Astrocyte of the spinal cord (primary cell): ENCODE results near the gene CRK.

Experiments
- DNase-seq: peaks from one replicate; pipeline ENCODE4 v3.0.0; 2011; ENCODE audit warnings: low read depth, low spot score
- H3K4me3 ChIP-seq: 2 replicates; pipeline ENCODE4 v1.5.1; 2011; ENCODE audit warnings: low read depth, mild to moderate bottlenecking, low read length, moderate library complexity
- in situ Hi-C: cut with HindIII; loops from 2 replicates; pipeline ENCODE4 v1.10.0; 2017; ENCODE audit warnings: low sequenced_read_pairs
- TF ChIP-seq, protein P1 (sequence below): IDR thresholded peaks from 2 replicates; pipeline ENCODE4 v1.5.1; 2012; ENCODE audit warnings: low read depth, mild to moderate bottlenecking, low read length, inconsistent platforms

CRK gene

DNA sequence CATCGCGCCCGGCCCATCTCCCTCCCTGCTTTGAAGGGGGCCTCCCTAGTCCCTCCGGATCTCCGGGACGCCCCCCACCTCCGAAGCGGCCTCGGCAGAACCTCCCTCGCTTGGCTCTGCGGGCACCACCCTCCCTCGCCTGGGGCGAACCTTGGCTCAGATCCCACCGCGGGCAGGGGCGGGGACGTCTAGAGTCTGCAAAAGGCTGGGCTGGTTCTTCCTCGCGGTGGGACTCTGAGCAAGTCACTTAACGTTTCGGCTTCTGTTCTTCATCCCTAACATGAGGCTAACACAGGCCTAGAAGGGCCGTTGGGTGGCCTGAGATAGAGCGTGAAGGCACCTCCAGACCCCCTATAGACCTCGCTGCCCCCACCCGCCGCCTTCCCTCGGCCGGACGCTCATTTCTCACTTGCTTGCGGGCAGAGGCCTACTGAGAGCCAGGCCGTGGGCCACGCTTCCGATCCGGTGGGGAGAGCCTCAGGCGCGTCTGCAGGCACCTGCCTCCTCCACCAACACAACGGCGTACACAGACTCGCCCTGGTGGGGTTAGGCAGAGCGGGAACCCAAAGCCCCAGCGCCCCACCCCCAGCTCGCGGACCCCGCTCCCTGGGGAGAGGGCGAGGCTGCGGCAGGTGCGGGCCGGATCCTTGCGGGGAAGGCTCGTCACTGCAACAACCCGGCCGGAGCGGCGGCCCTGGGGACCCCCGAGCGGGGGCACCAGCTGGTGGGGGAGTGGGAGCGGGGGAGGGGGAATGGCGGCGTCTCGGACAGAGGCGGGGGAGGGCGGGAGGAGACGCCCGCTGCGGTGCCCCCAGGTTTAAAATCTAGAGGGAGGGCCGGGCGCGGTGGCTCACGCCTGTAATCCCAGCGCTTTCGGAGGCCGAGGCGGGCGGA lies 31.0 kb upstream of the CRK start:
- peak; percentile 67 for DNase-seq
- TF ChIP-seq, protein P1, sequence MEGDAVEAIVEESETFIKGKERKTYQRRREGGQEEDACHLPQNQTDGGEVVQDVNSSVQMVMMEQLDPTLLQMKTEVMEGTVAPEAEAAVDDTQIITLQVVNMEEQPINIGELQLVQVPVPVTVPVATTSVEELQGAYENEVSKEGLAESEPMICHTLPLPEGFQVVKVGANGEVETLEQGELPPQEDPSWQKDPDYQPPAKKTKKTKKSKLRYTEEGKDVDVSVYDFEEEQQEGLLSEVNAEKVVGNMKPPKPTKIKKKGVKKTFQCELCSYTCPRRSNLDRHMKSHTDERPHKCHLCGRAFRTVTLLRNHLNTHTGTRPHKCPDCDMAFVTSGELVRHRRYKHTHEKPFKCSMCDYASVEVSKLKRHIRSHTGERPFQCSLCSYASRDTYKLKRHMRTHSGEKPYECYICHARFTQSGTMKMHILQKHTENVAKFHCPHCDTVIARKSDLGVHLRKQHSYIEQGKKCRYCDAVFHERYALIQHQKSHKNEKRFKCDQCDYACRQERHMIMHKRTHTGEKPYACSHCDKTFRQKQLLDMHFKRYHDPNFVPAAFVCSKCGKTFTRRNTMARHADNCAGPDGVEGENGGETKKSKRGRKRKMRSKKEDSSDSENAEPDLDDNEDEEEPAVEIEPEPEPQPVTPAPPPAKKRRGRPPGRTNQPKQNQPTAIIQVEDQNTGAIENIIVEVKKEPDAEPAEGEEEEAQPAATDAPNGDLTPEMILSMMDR: no peak
- in situ Hi-C loops: no loop called here
- H3K4me3 ChIP-seq: no peak overlapping the region

DNA sequence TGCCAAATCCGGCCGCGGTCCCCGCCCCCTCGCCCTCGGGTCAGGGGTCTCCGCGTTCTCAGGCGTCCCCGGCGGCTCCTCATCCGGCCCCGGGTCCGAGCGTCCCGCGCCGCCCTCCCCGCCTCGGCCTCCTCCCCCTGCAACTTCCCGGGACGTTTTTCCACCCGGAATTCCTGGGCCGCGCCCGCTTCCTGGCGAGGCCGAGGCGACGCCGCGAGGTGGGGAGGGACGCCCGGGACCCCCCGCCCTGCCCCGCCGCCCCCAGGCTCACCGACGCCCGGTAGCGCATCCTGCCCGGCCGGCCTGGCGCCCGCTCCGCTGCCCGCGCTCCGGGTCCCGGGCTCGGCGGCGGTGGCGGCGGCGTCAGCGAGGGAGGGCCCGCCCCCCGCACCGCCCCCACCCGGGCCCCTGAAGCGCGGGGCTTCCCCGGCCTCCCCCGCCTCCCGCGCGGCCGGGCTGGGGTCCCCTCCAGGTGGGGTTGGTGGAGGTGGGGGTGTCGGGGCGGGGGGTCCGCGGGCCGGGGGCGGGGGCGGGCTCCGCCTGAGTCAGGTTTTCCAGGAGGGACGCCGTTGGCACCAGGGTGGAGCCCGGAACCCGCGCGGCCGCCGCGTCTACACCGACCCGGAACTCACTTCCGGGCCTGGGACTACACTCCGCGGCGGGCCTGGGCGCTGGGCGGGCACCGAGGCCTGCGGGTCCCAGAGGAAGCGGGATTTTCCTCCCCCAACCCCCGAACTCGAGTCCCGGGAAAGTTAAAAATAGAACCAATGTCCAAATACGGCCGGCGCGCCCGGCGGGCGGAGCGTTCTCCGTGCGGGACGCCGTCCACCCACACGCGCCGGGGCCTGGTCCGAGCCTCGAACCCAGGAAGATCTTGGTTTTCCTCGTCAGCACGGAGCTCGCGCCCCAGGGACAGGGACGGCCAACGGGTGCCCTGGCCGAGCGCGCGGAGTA lies 29.7 kb upstream of the CRK start:
- in situ Hi-C loops: no loop called here
- DNase-seq: peak; percentile 46
- H3K4me3 ChIP-seq: peak overlapping the region; percentile 55
- TF ChIP-seq, protein P1: no peak

DNA sequence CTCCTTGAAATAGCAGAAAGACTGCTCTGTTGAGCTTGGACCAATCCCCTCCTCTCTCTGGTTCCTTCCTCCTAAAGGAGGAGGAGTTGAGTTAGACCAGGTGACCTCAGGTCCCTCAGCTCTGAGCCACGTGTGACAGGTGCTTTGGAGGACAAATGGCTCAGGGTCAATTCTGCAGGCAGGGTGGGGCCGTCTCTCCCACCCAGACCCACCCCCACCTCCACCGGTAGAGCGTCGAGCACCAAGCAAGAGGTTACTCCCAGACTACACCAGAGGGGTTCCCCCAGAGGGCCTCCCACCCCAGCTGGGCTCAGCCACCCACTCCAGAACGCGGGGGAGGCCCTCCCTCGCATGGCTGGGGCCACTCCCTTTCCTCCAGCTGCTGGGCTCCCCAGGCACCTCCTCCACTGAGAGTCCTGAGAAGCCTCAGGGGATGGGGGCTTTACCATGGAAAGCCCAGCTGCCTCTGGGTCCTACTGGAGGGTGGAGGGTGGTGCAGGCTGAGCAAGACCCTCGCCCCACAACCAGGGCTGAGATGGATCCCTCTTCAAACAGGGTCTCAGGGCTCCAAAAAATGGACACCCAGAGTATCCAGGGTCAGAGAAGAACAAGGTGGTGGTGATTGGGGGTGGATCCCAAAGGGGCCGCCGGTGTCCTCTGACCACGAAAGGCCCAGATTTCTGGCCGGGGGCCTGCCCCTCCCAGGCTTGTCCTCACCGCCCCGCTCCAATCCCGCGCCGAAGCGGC lies 28.8 kb upstream of the CRK start:
- H3K4me3 ChIP-seq: peak overlapping the region; percentile 55
- in situ Hi-C loops: no loop called here
- peak; percentile 29 for DNase-seq
- TF ChIP-seq, protein P1: peak; percentile 18

DNA sequence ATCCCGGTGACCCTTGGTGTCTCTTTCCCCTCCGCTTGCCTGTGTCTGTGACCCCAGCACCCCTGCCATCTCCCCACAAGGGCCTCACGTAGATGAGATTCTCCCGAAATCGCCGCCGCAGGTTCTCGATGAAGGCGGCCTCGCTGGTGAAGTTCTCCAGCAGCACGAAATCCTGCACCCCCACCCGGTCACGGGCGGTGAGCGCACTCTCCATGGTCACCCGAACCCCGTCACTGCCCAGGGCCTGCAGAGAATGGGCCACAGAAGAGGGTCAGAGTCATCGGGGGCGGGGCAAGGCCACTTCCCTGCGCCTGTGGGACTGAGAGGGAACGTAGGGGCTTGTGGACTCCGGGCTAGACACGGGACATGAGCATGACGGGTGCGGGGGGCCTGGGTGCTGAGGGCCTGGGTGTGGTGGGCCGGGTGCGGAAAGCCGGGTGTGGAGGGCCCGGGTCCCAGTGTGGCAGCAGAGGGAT lies 28.1 kb upstream of the CRK start:
- TF ChIP-seq, protein P1: no peak
- no peak for DNase-seq
- in situ Hi-C loops: no loop called here
- H3K4me3 ChIP-seq: no peak overlapping the region

DNA sequence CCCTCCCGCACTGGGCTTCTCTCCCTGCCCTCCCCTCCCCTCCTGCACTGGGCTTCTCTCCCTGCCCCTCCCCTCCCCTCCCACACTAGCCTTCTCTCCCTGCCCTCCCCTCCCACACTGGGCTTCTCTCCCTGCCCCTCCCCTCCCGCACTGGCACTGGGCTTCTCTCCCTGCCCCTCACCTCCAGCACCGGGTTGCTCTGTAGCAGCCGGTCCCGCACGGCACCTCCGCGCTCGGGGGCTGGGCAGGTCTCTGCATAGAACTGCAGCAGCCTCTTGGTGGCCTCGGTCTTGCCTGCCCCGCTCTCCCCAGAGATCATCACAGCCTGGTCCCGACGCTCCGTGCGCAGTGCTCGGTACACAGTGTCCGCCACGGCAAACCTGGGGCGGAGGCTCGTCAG lies 26.6 kb upstream of the CRK start:
- TF ChIP-seq, protein P1: no peak
- H3K4me3 ChIP-seq: no peak overlapping the region
- in situ Hi-C loops: no loop called here
- DNase-seq: no peak

DNA sequence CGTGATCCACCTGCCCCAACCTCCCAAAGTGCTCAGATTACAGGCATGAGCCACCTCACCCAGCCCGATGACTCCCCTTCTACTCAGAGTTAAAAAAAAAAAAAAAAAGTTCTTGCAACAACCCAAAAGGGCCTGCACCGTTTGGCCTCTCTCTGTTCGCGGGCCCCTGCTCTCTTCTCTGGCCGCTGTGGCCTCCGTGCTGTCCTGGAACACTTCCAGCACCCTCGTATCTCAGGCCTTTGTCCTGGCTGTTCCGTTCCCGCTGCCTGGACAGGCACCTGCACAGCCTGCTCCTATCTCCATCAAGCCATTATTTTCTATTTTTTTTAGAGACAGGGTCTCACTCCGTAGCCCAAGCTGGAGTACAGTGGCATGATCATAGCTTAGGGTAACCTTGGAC lies 25.7 kb upstream of the CRK start:
- in situ Hi-C loops: no loop called here
- no peak for DNase-seq
- no peak overlapping the region for H3K4me3 ChIP-seq
- TF ChIP-seq, protein P1: no peak
